HG03520 (cell line): ENCODE data around the gene ELK1.
"Not testable (repeated sequence)": the region's sequence is repeated elsewhere in the genome, so short reads cannot be mapped to it uniquely, and the experiment has no call there.

ENCODE experiments used
- ATAC-seq: cut with Tn5 transposase; IDR thresholded peaks from one replicate; pipeline ENCODE4 v1.9.1; 2021; ENCODE audit warnings: mild to moderate bottlenecking, moderate library complexity; ENCODE audit not compliant: unreplicated experiment

The ELK1 gene

DNA sequence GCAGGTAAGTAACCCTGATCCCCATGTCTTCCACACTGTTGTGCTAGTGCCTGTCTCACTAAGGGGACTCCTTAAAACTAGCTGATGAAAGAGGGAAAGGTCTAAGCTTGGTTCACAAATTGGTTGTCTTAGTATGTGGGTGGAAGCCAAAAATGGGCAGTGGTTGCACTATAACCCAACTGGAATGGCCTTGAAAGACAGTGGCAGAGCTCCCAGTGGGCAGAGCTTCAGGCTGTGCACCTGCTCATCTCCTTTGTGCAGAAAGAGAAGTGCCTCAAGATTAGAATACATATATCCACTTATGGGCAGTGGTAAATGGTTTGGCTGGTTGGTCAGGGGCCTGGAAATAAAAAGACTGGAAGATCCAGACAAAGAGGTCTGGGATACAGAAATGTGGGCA is 37.9 kb downstream of the ELK1 start:
- no peak for ATAC-seq

- ATAC-seq = no peak
Observed at GRCh38 chrX:47611926-47612325, 38.4 kb downstream of the ELK1 start.

GRCh38 chrX:47611489-47611888 is 38.9 kb downstream of the ELK1 start:
- no peak for ATAC-seq

DNA sequence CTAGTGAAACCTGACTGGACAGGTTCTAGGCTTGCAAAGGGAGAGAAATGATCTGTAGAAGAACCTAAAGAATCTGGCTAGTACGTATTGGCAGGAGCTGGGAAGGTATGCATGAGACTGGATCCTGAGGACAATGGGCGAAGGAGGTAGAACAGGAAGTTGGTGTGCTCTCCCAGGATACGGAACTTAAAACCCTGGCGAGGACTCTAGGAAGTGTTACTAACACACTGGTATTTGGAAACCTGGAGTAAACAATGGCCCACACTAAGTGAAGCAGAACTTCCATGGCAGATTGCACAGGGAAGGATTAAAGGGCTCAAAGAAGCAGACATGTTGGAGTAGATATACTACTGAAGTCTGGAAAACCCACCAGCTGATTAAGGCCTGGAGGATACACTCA is 39.9 kb downstream of the ELK1 start:
- no peak for ATAC-seq

DNA sequence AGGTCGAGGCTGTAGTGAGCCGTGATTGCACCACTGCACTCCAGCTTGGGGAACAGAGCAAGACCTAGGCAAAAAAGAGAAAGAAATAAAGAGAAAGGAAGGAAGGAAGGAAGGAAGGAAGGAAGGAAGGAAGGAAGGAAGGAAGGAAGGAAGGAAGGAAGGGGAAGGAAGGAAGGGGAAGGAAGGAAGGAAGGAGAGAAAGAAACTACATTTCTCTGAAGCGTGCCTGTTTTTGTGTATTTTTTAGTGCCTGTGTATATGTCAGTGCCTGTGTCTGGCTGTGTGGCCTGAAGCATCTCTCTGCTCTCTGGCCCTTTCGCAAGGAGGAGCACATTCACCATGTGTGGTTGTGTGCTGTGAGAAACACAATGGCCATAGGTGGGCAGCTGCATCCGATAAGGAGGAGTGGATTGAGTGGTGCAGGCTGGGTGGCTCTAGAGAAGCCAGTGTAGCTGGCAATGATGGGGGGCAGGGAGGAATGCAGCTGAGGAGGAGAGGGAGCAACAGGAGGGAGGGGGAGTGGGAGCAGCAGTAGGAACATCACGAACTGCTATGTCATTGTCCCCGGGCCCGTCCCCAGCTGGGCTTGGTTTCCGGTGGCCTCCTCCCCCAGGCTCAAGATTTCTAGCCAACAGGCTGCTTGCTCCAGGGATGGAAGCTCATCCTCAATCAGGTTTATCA is 42.1 kb downstream of the ELK1 start:
- no peak for ATAC-seq

- no peak for ATAC-seq
Observed at GRCh38 chrX:47607091-47607490, 43.3 kb downstream of the ELK1 start.

GRCh38 chrX:47605024-47605423 is 45.3 kb downstream of the ELK1 start:
- ATAC-seq = no peak

DNA sequence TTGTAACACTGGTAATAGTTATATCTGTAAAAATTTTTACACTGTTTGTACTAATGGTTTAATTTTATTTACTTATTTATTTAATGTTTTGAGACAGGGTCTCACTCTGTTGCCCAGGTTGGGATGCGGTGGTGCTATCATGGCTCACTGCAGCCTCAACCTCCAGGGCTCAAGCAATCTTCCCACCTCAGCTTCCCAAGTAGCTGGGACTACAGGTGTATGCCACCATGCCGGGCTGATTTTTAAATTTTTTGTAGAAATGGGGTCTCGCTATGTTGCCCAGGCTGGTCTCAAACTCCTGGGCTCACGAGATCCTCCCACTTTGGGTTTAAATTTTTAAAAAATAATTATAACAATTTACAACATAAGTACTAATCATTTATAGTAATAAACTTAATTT is 47.2 kb downstream of the ELK1 start:
- ATAC-seq = not testable (repeated sequence)

GRCh38 chrX:47597222-47597621 is 53.1 kb downstream of the ELK1 start:
- ATAC-seq = no peak

DNA sequence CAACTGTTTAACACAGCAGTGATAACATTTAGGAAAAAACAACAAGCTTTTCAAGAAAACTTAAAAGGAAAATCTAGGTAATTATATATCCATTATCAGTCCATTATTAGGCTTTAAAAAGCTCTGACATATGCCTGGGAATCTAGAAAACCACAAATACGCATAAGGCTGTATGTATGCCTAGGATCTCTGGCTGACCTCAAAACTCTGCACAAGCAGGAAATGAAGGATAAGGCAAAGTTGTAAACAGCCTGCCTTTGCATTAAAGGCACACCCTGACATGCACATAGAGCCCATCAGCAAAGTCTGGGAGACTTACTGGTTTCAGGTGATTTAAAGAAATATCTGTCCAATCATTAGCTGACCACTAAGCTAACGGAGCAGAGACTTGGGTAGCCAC is 54.1 kb downstream of the ELK1 start:
- ATAC-seq = no peak

DNA sequence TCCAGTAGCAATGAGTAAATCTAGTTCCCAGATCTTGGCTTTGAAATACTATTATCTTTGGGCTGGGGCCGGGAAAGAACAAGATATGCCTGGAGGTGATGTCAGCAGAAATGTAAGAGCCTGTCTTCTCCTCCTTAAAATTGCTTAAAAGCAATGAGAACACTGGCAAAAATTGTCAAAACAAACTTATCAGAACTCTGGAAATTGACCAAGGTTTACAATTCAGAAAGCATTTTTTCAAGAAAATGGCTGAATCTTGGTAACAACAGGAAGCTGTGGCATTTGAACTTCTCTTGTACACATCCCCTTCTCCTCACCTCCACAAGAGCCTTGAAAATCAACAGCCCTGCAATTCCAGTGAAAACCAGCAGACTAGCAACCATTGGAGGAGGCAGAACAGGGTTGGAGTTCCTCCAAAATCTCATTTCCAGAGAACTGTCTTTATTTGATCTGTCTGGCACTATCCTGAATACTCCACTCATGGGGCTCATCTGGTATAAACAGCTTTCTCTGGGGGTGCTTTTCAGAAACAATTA is 54.6 kb downstream of the ELK1 start:
- ATAC-seq = no peak

GRCh38 chrX:47593522-47593921 is 56.8 kb downstream of the ELK1 start:
- no peak for ATAC-seq

- no peak for ATAC-seq
Observed at GRCh38 chrX:47590984-47591383, 59.4 kb downstream of the ELK1 start.

DNA sequence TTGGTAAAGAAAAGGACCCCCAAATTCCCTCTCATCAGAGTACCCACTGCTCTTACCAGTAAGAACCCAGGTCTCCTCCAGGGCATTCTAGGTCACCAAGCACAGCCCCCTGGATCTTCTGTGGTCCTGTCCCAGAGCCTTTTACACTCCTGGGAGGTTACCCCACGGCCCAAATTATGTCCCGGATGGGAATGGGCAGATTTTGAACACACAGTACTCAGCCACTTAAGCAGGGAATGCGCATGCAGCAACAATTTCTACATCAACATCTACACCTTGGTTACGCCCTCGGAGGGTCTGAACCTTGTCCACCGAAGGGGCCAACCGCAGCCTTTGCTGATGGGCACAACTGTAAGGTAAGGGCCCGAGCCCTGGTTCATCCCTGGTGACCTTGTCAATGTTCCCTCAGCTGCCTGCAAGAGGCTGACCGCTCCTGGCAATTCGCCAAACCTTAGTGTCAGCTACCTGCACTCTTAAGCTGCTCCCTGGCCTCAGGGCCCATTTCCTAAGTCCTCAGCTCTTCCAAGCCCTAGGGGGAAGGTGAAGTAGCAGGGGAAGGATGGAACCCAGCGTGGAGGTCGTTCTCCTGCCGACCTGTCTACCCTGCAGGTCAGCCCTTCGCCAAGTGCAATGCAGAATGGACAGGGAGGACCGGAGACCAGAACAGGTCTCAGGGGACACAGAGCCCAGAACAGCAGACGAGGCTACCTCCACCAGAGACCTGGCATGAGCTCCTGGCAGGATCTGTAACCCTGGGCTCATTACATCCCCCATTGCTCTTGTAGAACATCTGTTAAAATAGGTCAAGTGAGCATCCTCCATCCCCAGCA is 62.2 kb downstream of the ELK1 start:
- no peak for ATAC-seq

DNA sequence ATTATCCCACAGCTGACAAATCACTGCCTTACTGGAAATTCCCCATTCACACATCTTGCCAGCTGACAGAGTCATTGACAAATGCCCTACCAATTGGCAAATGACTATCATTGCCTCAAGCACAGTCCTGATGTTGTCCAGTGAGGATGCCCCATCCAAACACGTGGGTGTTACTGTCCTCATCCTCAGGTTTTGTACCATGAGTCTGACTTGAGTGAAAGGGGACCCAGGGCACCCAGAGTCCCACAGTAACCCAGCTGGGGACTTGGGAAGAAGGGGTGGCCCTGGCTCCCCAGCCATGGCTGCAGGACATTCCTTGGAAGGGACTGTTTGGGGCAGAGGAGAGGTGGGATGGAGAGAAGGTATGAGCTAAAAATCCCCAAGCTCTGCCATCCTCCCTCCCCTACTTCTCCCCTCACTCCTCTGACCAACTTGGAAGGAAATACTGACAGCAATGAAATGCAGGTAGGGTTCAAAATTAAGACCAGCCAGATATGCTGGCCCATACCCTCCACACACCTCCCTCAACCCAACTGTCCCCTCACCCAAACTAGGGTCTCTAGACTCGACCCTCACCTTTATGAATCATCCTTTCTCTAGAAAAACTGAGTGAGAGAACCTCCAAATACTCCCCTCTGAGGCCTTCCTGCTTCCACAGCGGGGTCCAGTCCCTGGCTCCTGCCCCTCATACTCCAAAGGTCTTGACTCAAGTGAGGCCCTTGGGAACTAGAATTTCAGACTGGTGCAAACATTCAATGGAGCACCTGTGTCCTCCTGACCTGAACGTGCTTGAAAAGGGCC is 63.1 kb downstream of the ELK1 start:
- no peak for ATAC-seq

DNA sequence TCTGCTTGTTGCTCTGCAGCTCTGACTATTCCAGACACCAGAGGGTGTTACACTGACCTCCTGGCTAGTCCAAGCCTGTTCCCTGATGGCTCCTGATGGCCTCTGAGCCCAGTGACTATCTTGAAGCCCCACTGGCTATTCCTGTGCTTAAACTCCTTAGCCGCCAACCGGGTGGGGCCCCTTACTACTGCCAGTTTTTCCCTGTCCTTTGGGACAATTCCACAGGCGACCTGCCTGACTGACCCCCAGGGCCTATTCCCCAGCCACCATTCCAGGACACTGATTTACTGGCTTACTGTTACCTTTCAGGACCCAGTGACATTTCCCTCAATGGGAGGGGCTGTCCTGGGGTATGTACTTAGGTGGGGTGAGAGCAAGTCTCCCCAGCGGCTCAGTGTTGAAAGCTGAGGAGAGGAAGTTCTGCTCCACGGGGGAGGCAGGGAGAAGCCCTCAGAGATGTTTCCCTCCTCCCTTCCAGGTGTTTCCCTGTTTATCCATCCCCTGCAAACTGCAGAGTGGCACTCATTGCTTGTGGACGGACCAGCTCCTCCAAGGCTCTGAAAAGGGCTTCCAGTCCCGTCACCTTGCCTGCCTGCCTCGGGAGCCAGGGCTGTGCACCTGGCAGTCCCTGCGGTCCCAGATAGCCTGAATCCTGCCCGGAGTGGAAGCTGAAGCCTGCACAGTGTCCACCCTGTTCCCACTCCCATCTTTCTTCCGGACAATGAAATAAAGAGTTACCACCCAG is 64.1 kb downstream of the ELK1 start:
- ATAC-seq = no peak
